ENCODE data around the gene TNFAIP8L1. TPM values are rescaled to one million over a fixed set of nuclear protein-coding genes. Genes with fewer than 3 reads are reported as not detected.
A peak's percentile ranks its signal among the peaks of the same experiment; 100 is the strongest.
"Not testable (repeated sequence)": the region's sequence is repeated elsewhere in the genome, so short reads cannot be mapped to it uniquely, and the experiment has no call there.

TNFAIP8L1 gene
- total RNA-seq, 2 donors from 2014 or later = 5.7 to 6.1 TPM

GRCh38 chr19:4669723-4670480 lies 30.6 kb downstream of the TNFAIP8L1 start, which contains the start of gene MYDGF:
Gene MYDGF, minus strand, starts transcription at chr19:4670342. Its CDS starts 8 bp downstream, at chr19:4670334.
- DNase-seq (ENCODE audit: low spot score) = peak; percentile 98
- intact Hi-C loops (cut with DNase I) = no loop called here

DNA sequence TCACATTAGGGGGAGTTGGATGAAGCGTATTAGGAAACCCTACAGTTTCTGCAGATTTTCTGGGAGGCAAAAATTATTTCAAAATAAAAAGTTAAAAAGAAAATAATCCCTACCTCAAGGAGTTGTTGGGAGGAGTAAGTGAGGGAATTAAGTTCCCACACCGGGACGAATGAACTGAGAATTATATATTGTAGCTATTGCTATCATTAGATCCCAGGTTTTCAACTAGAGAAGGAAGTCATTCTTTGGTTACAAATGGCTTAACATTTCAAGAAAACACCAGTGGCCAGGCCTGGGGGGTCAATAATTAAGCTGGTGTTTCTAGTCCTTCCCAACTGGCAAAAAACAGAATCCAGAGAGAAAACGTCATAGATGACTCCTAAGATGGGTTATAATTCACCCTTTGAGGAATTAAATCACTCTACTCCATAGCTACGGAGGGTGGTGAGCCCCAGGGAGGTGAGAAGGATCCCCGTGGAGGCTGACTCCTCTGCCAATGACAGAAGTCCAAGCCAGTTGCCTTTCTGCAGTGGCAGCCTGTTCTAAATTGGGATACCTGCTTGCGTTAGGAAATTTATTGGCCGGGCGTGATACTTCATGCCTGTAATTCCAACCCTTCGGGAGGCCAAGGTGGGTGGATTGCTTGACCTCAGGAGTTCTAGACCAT lies 32.0 kb downstream of the TNFAIP8L1 start:
- intact Hi-C loops (cut with DNase I) = no loop called here
- no peak for DNase-seq (ENCODE audit: low spot score)

GRCh38 chr19:4673216-4673615 lies 33.9 kb downstream of the TNFAIP8L1 start:
- intact Hi-C loops (cut with DNase I) = no loop called here
- DNase-seq (ENCODE audit: low spot score) = no peak

DNA sequence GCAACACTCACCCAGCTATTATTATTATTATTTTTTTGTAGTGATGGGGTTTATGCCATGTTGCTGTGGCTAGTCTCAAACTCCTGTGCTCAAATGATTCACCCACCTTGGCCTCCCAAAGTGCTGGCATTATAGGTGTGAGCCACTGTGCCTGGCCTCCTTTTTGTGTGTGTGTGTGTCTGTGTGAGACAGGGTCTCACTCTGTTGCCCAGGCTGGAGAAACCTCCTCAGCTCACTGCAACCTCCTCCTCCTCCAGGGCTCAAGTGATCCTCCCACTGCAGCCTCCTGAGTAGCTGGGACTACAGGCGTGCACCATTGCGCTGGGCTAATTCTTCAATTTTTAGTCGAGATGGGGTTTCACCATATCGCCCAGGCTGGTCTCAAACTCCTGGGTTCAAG lies 34.4 kb downstream of the TNFAIP8L1 start:
- intact Hi-C loops (cut with DNase I) = no loop called here
- DNase-seq (ENCODE audit: low spot score) = no peak

DNA sequence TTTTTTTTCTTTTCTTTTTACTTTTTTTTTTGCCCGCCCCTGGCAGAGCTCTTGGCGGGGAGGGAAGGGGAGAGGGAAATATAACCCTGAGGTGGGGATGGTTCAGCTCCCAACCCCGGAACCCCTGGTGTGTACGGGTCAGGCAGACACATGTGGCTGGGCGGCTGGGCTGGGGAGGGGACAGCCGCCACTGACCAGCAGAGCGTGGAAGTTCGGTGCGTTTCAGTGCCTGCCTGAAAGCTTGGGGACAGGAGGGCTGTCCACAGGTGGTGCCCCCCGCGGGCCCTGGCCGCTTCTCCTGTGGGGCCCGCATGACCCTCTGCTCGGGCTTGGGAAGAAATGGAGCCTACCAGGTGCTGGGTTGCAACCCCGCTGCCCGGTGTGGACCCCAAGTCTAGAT lies 36.0 kb downstream of the TNFAIP8L1 start:
- DNase-seq (ENCODE audit: low spot score) = no peak
- intact Hi-C loops (cut with DNase I) = no loop called here

GRCh38 chr19:4676955-4677731 lies 37.8 kb downstream of the TNFAIP8L1 start:
- intact Hi-C loops (cut with DNase I) = no loop called here
- no peak for DNase-seq (ENCODE audit: low spot score)

GRCh38 chr19:4678881-4679790 lies 39.8 kb downstream of the TNFAIP8L1 start:
- DNase-seq (ENCODE audit: low spot score) = no peak
- intact Hi-C loops (cut with DNase I) = no loop called here

DNA sequence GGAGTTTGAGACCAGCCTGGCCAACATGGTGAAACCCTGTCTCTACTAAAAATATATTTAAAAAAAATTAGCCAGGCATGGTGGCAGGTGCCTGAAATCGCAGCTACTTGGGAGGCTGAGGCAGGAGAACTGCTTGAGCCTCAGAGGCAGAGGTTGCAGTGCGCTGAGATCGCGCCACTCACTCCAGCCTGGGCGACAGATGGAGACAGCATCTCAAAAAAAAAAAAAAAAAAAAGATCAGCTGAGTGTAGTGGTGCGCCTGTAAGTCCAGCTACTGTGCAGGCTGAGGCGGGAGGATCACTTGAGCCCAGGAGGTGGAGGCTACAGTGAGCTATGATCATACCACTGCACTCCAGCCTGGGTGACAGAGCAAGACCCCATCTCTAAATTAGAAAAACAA lies 40.7 kb downstream of the TNFAIP8L1 start:
- intact Hi-C loops (cut with DNase I); DNase-seq (ENCODE audit: low spot score): not testable (repeated sequence)

GRCh38 chr19:4682417-4683200 lies 43.3 kb downstream of the TNFAIP8L1 start:
- intact Hi-C loops (cut with DNase I) = no loop called here

GRCh38 chr19:4684312-4685095 lies 45.2 kb downstream of the TNFAIP8L1 start:
- DNase-seq (ENCODE audit: low spot score) = no peak
- intact Hi-C loops (cut with DNase I) = no loop called here

More at GRCh38 chr19:4682417-4683200, 43.3 kb downstream of the TNFAIP8L1 start:
- DNase-seq (ENCODE audit: low spot score) = no peak

DNA sequence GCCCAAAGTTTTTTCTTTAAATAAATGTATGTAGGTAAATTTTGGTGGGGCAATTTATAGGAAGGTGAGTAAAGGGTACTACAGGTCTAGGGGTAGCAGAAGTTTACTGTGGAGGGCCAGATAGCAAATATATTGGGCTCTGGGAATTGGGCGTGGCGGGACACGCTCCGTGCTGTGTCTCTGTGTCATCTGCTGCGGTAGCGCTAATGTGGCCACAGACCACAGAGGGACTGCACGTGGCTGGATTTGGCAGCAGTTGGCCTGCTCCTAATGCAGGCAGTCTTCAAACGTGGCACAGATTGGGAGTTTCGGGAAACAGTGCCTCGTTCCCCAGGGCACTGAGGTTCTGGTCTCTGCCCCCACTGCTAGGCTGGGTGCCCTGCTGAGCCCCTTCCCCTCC lies 47.4 kb downstream of the TNFAIP8L1 start:
- intact Hi-C loops (cut with DNase I) = no loop called here
- DNase-seq (ENCODE audit: low spot score) = no peak

DNA sequence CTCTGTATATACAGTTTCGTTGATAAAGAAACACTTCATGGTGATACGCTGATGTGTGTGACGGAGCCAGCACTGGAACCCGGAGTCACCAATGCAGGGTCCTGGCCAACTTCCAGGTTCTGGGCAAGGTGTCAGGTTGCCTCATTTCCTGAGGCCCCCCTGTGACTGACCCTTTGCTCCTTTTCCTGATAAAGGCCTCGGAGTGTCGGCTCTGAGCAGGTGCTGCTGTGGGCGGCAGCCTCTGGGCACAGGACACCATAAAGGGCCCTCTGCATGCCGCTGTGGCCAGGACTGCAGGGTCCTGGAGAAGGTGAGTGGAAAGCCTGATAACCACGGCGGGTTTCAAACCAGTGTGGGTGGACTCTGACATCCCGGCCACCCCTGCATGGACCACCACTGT lies 48.1 kb downstream of the TNFAIP8L1 start:
- no peak for DNase-seq (ENCODE audit: low spot score)
- intact Hi-C loops (cut with DNase I) = no loop called here

DNA sequence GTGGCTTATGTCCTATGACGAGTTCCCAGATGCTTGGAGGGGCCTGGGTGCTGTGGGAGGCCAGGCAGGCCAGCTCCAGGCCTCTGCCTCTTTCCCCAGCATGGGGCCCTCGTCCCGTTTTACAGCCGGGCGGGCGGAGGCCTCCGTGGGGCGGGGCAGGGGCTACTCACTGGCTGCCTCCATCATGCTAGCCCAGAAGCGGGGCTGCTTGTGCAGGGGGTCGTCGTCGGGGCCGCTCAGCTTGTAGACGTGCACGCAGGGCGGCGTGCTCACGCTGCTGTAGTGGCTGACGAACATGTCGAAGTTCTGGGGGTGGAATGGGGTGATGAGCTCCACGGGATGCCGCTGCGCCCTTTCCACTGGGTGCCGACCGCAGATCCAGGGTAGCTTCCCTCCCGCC lies 49.3 kb downstream of the TNFAIP8L1 start:
- no peak for DNase-seq (ENCODE audit: low spot score)
- intact Hi-C loops (cut with DNase I) = no loop called here

DNA sequence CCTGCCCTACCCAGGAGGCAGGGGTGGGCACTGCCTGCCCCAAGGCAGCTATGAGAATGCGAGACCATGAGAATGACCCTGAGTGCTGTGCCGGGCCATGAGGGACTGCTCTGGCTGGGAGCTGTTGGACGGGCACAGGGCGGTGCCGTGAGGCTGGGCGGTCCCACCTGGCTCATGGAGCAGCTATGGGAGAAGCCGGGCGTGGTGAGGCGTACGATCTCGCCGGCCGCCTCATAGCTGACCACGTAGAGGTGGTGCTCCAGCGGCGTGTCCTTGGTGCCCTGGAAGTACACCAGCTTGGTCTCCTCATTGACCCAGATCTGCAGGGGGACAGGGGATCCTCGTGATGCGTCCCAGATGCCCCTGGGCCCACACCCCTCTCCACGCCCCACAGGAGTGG lies 50.1 kb downstream of the TNFAIP8L1 start:
- intact Hi-C loops (cut with DNase I) = no loop called here
- no peak for DNase-seq (ENCODE audit: low spot score)

DNA sequence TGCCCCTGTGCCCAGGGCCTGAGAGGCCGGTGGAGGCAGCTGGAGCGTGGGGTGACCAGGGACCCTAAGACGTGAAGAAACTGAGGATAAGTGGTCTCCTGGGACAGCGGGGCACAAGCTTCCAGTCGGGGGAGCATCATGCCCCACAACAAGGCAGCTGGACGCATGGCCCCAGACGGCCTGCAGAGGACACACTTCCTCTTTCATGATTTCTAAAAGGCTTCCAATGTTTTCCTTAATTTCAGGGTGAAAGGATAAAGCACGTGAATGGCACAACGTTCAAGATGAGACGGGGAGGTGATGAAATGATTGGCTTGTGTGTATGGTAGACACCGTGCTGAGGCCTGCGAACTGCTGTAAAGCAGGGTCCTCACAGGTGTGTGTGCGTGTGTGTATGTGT lies 51.0 kb downstream of the TNFAIP8L1 start:
- DNase-seq (ENCODE audit: low spot score) = no peak
- intact Hi-C loops (cut with DNase I) = no loop called here

GRCh38 chr19:4691373-4691772 lies 52.1 kb downstream of the TNFAIP8L1 start:
- intact Hi-C loops (cut with DNase I) = no loop called here
- DNase-seq (ENCODE audit: low spot score) = no peak

GRCh38 chr19:4692251-4693077 lies 53.1 kb downstream of the TNFAIP8L1 start:
- intact Hi-C loops (cut with DNase I) = no loop called here
- no peak for DNase-seq (ENCODE audit: low spot score)
